K562 (cell line): ENCODE results near the gene FIS1. TPM values are rescaled to one million over a fixed set of nuclear protein-coding genes. Genes with fewer than 3 reads are reported as not detected.

Source experiments
- CREB1 ChIP-seq, 2 experiments: sonication (generic) in 1 of 2; formaldehyde crosslinking in 1 of 2; IDR thresholded peaks; 2 replicates each; pipeline versions ENCODE4 v1.6.1 to v1.8.0; 2012 to 2022; ENCODE audit warnings: inconsistent platforms in 1 of 2, mild to moderate bottlenecking in 1 of 2, missing genetic modification reagents in 1 of 2, moderate library complexity in 1 of 2
- DNMT1 ChIP-seq: fragments of 450-650 bp; IDR thresholded peaks from 2 replicates; pipeline ENCODE4 v1.6.1; 2016; ENCODE audit warnings: antibody characterized with exemption, mild to moderate bottlenecking
- HOMEZ ChIP-seq: fragments of 250-450 bp; sonication (Bioruptor Pico); IDR thresholded peaks from 2 replicates; pipeline ENCODE4 v1.4.0; 2020; ENCODE audit warnings: mild to moderate bottlenecking, moderate library complexity
- NFATC3 ChIP-seq: fragments of 450-650 bp; IDR thresholded peaks from 2 replicates; pipeline ENCODE4 v1.6.1; 2017; ENCODE audit warnings: mild to moderate bottlenecking
- POLR2G ChIP-seq: fragments of 200-400 bp; formaldehyde crosslinking; IDR thresholded peaks from 2 replicates; pipeline ENCODE4 v1.6.1; 2017; ENCODE audit warnings: low read depth, mild to moderate bottlenecking, antibody characterized with exemption, low read length, moderate library complexity
- RCOR1 ChIP-seq, 2 experiments: IDR thresholded peaks; 2 replicates each; pipeline ENCODE4 v1.6.1; 2012; ENCODE audit warnings: low read depth in 2 of 2, low read length in 2 of 2, borderline replicate concordance in 1 of 2, improper control_type of control experiment in 1 of 2
- SNIP1 ChIP-seq: fragments of 450-650 bp; IDR thresholded peaks from 2 replicates; pipeline ENCODE4 v1.7.1; 2017; ENCODE audit warnings: low read depth, mild to moderate bottlenecking
- SOX6 ChIP-seq: fragments of 450-650 bp; IDR thresholded peaks from 2 replicates; pipeline ENCODE4 v1.6.1; 2014; ENCODE audit warnings: mild to moderate bottlenecking
- TCF15 ChIP-seq: fragments of 250-450 bp; sonication (Bioruptor Pico); IDR thresholded peaks from 2 replicates; pipeline ENCODE4 v1.8.0; 2022; ENCODE audit warnings: moderate library complexity, mild to moderate bottlenecking, inconsistent platforms
- TEAD4 ChIP-seq, 2 experiments: sonication (generic) in 1 of 2; formaldehyde crosslinking in 1 of 2; IDR thresholded peaks; 2 replicates each; pipeline versions ENCODE4 v1.6.1 to v1.8.0; 2012 to 2022; ENCODE audit warnings: borderline replicate concordance in 1 of 2, inconsistent platforms in 1 of 2, low read length in 1 of 2, mild to moderate bottlenecking in 1 of 2, missing genetic modification reagents in 1 of 2
- TFAP4 ChIP-seq: sonication (generic); formaldehyde crosslinking; IDR thresholded peaks from 2 replicates; pipeline ENCODE4 v1.8.0; 2022; ENCODE audit warnings: missing genetic modification reagents, mild to moderate bottlenecking, moderate library complexity, borderline replicate concordance
- YBX1 ChIP-seq: fragments of 450-650 bp; IDR thresholded peaks from 2 replicates; pipeline ENCODE4 v1.7.1; 2016; ENCODE audit warnings: mild to moderate bottlenecking
- ZBTB40 ChIP-seq, 2 experiments: fragments of 450-650 bp in 1 of 2; sonication (generic) in 1 of 2; formaldehyde crosslinking in 1 of 2; IDR thresholded peaks; 2 replicates each; pipeline versions ENCODE4 v1.7.1 to v1.9.0; 2016 to 2022; ENCODE audit warnings: inconsistent platforms in 1 of 2, mild to moderate bottlenecking in 1 of 2, missing genetic modification reagents in 1 of 2
- ZNF384 ChIP-seq: IDR thresholded peaks from 2 replicates; pipeline ENCODE4 v1.6.1; 2012; ENCODE audit warnings: low read depth, low read length, improper control_type of control experiment
- polyA plus RNA-seq, 8 experiments: library from polyadenylated mRNA; depleted of rRNA in 4 of 8; stranded (reverse) in 5 of 8; unstranded in 3 of 8; fragments of >200 nt; fragmentation: Nextera tagmentation in 2 of 8; fragmentation: Illumina TruSeq in 1 of 8; extraction: Ambion mirVana in 2 of 8; extraction: Trizol in 1 of 8; gene quantifications; 2 replicates each; pipeline versions ENCODE4 v1.2.1 to v1.2.3, GENCODE V29; 2011 to 2014; ENCODE audit warnings: inconsistent platforms in 1 of 8, missing spikeins in 1 of 8
- total RNA-seq, 7 experiments: library from RNA; depleted of rRNA in 6 of 7; stranded (reverse); fragments of >200 nt in 6 of 7; fragmentation: Illumina TruSeq in 2 of 7; extraction: Trizol in 2 of 7; gene quantifications; 2 replicates each; pipeline versions ENCODE4 v1.2.1 to v1.2.3, GENCODE V29; 2011 to 2021; ENCODE audit warnings: low replicate concordance in 1 of 7

Gene FIS1
- total and polyA plus RNA-seq, 9 of the 15 experiments (the other 6 are each of a cell fraction or from before 2014, with no cell fraction given) = 86.0 to 257 (median 144) TPM

DNA sequence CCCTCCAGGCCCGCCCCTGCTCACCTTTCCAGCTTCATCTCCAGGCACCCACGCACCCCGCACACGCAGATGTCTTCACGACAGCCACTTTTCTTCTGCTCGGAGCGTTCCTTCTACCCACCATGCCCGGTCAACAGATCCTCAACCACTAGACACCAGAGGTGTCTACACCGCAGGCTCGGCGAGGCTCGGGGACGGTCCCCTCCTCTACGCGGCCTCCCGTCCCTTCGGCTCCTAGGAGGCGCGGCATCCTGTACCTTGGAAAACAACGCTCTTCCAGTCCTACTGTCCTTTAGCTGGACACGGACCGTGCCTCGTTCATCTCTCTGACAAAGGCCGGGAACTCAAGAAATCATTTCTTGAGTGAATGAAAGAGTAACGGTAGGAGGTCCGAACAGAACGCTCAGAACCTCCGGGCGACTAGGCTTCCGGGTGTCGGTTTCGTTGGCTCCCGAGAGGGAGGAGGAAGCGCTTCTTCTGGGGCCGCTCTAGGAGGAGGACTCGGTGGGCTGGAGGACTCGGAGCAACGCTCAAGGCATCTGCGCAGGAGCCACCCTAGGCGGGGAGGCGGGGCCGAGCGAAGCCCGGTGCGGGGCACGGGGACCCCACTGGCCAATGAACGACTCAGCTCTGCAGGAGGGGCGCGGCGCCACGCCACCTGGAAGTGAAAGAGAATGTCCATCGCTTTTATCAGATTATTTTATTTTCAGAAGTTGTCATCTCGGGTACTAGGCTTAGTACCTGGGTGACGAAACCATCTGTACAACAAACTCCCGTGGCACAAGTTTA lies 7.2 kb upstream of the FIS1 start (continued):
- TF ChIP-seq ZBTB40 (IDR thresholded peaks at IDR 0.05) (peak; percentile 86), ZBTB40 (CRISPR knock-in tag; IDR thresholded peaks at IDR 0.05) (no peak), TFAP4 (CRISPR knock-in tag) (peak; percentile 74; the same call in 1 of the 2 replicates), POLR2G (peak; percentile 81), HOMEZ (no peak), SOX6 (no peak), NFATC3 (peak; percentile 99), TCF15 (CRISPR knock-in tag) (no peak), CREB1 (IDR thresholded peaks at IDR 0.05) (peak; percentile 19; the same call in 1 of the 2 replicates), CREB1 (CRISPR knock-in tag; IDR thresholded peaks at IDR 0.05) (no peak), TEAD4 (IDR thresholded peaks at IDR 0.05; ENCODE audit: low read length) (peak; percentile 16; the same call in 1 of the 2 replicates), TEAD4 (CRISPR knock-in tag; IDR thresholded peaks at IDR 0.05; ENCODE audit: borderline replicate concordance) (no peak), ZNF384 (no peak), YBX1 (no peak), RCOR1 (IDR thresholded peaks at IDR 0.05; ENCODE audit: borderline replicate concordance in 1 of 2, low read depth in 2 of 2, low read length in 2 of 2) (0 out of 4 replicates have a peak, but pooled peaks of 1 of the 2 experiments have one; percentile 1), SNIP1 (peak; percentile 92), DNMT1 (no peak)
